CD4-positive, alpha-beta T cell treated with Interferon gamma for 1 hour (primary cell): ENCODE data around the gene GRIK1.

Experiments
- DNase-seq: peaks from one replicate; pipeline ENCODE4 v3.0.0-alpha.2; 2020

Gene GRIK1

GRCh38 chr21:29826386-29826785, 113.4 kb downstream of the GRIK1 start:
- no peak for DNase-seq

- DNase-seq, result no peak
Observed at GRCh38 chr21:29825936-29826335, 113.9 kb downstream of the GRIK1 start.

GRCh38 chr21:29825345-29825744, 114.5 kb downstream of the GRIK1 start:
- no peak for DNase-seq

GRCh38 chr21:29822064-29822463, 117.7 kb downstream of the GRIK1 start:
- no peak for DNase-seq

GRCh38 chr21:29821230-29821629, 118.6 kb downstream of the GRIK1 start:
- DNase-seq, result no peak

- DNase-seq, result no peak
Observed at GRCh38 chr21:29819675-29820326, 120.0 kb downstream of the GRIK1 start.

GRCh38 chr21:29818383-29818921, 121.3 kb downstream of the GRIK1 start:
- DNase-seq, result no peak

GRCh38 chr21:29817450-29817849, 122.3 kb downstream of the GRIK1 start:
- DNase-seq, result no peak

GRCh38 chr21:29812947-29813346, 126.8 kb downstream of the GRIK1 start:
- no peak for DNase-seq

- DNase-seq, result no peak
Observed at GRCh38 chr21:29810871-29811270, 128.9 kb downstream of the GRIK1 start.

GRCh38 chr21:29808153-29808552, 131.6 kb downstream of the GRIK1 start:
- no peak for DNase-seq

GRCh38 chr21:29805105-29805504, 134.7 kb downstream of the GRIK1 start:
- DNase-seq, result no peak

GRCh38 chr21:29803191-29803590, 136.6 kb downstream of the GRIK1 start:
- no peak for DNase-seq

GRCh38 chr21:29801122-29801521, 138.7 kb downstream of the GRIK1 start:
- DNase-seq, result no peak

GRCh38 chr21:29800056-29800455, 139.7 kb downstream of the GRIK1 start:
- DNase-seq, result no peak

- DNase-seq, result no peak
Observed at GRCh38 chr21:29798840-29799239, 141.0 kb downstream of the GRIK1 start.

- DNase-seq, result no peak
Observed at GRCh38 chr21:29797155-29797554, 142.6 kb downstream of the GRIK1 start.

GRCh38 chr21:29793712-29794111, 146.1 kb downstream of the GRIK1 start:
- DNase-seq, result no peak

- no peak for DNase-seq
Observed at GRCh38 chr21:29789393-29789792, 150.4 kb downstream of the GRIK1 start.

- no peak for DNase-seq
Observed at GRCh38 chr21:29788752-29789151, 151.0 kb downstream of the GRIK1 start.

GRCh38 chr21:29787361-29787909, 152.4 kb downstream of the GRIK1 start:
- no peak for DNase-seq

GRCh38 chr21:29786496-29787360, 153.1 kb downstream of the GRIK1 start:
- DNase-seq, result no peak

- DNase-seq, result no peak
Observed at GRCh38 chr21:29777160-29777559, 162.6 kb downstream of the GRIK1 start.

- no peak for DNase-seq
Observed at GRCh38 chr21:29775462-29775861, 164.3 kb downstream of the GRIK1 start.
